ENCODE data around the gene FRMD4B.

Gene FRMD4B

GRCh38 chr3:69408542-69408941 lies 22.7 kb upstream of the FRMD4B start:
- no peak for DNase-seq (ENCODE audit: insufficient read length, low spot score)
- TF ChIP-seq POLR2A (IDR thresholded peaks at IDR 0.05; ENCODE audit: low read depth, low read length), result no peak
- no peak for TF ChIP-seq SPI1 (IDR thresholded peaks at IDR 0.05; ENCODE audit: low read depth, low read length)
- no peak for TF ChIP-seq POLR2AphosphoS5 (IDR thresholded peaks at IDR 0.05; ENCODE audit: low read depth, low read length)
- no peak for TF ChIP-seq PAX5 (IDR thresholded peaks at IDR 0.05; ENCODE audit: insufficient read depth, low read length, severe bottlenecking)
- no peak for TF ChIP-seq TAF1 (IDR thresholded peaks at IDR 0.05; ENCODE audit: low read depth, low read length)
- no peak for TF ChIP-seq POU2F2 (IDR thresholded peaks at IDR 0.05; ENCODE audit: low read depth, low read length)
- FAIRE-seq, result no peak

- DNase-seq (ENCODE audit: insufficient read length, low spot score) (no peak), FAIRE-seq (no peak)
- TF ChIP-seq PAX5 (IDR thresholded peaks at IDR 0.05; ENCODE audit: insufficient read depth, low read length, severe bottlenecking) (no peak), POLR2AphosphoS5 (IDR thresholded peaks at IDR 0.05; ENCODE audit: low read depth, low read length) (no peak), POLR2A (IDR thresholded peaks at IDR 0.05; ENCODE audit: low read depth, low read length) (no peak)
Observed at GRCh38 chr3:69407908-69408307, 22.0 kb upstream of the FRMD4B start.

GRCh38 chr3:69406163-69406562 lies 20.3 kb upstream of the FRMD4B start:
- DNase-seq (ENCODE audit: insufficient read length, low spot score), result no peak
- no peak for FAIRE-seq
- no peak for TF ChIP-seq SPI1 (IDR thresholded peaks at IDR 0.05; ENCODE audit: low read depth, low read length)
- TF ChIP-seq TAF1 (IDR thresholded peaks at IDR 0.05; ENCODE audit: low read depth, low read length), result no peak
- no peak for TF ChIP-seq PAX5 (IDR thresholded peaks at IDR 0.05; ENCODE audit: insufficient read depth, low read length, severe bottlenecking)
- no peak for TF ChIP-seq POU2F2 (IDR thresholded peaks at IDR 0.05; ENCODE audit: low read depth, low read length)
- TF ChIP-seq POLR2A (IDR thresholded peaks at IDR 0.05; ENCODE audit: low read depth, low read length), result no peak
- TF ChIP-seq POLR2AphosphoS5 (IDR thresholded peaks at IDR 0.05; ENCODE audit: low read depth, low read length), result no peak

GRCh38 chr3:69405067-69405466 lies 19.2 kb upstream of the FRMD4B start:
- FAIRE-seq (no peak), DNase-seq (ENCODE audit: insufficient read length, low spot score) (no peak)
- no peak for TF ChIP-seq POLR2AphosphoS5 (IDR thresholded peaks at IDR 0.05; ENCODE audit: low read depth, low read length)
- no peak for TF ChIP-seq POLR2A (IDR thresholded peaks at IDR 0.05; ENCODE audit: low read depth, low read length)
- no peak for TF ChIP-seq POU2F2 (IDR thresholded peaks at IDR 0.05; ENCODE audit: low read depth, low read length)
- TF ChIP-seq TAF1 (IDR thresholded peaks at IDR 0.05; ENCODE audit: low read depth, low read length), result no peak
- TF ChIP-seq PAX5 (IDR thresholded peaks at IDR 0.05; ENCODE audit: insufficient read depth, low read length, severe bottlenecking), result no peak
- no peak for TF ChIP-seq SPI1 (IDR thresholded peaks at IDR 0.05; ENCODE audit: low read depth, low read length)

GRCh38 chr3:69403454-69403853 lies 17.6 kb upstream of the FRMD4B start:
- no peak for DNase-seq (ENCODE audit: insufficient read length, low spot score)
- FAIRE-seq, result no peak
- TF ChIP-seq PAX5 (IDR thresholded peaks at IDR 0.05; ENCODE audit: insufficient read depth, low read length, severe bottlenecking) (no peak), POLR2A (IDR thresholded peaks at IDR 0.05; ENCODE audit: low read depth, low read length) (no peak), POLR2AphosphoS5 (IDR thresholded peaks at IDR 0.05; ENCODE audit: low read depth, low read length) (no peak), TAF1 (IDR thresholded peaks at IDR 0.05; ENCODE audit: low read depth, low read length) (no peak)

- FAIRE-seq (no peak), DNase-seq (ENCODE audit: insufficient read length, low spot score) (no peak)
- no peak for TF ChIP-seq SPI1 (IDR thresholded peaks at IDR 0.05; ENCODE audit: low read depth, low read length)
- TF ChIP-seq POLR2AphosphoS5 (IDR thresholded peaks at IDR 0.05; ENCODE audit: low read depth, low read length), result no peak
- no peak for TF ChIP-seq PAX5 (IDR thresholded peaks at IDR 0.05; ENCODE audit: insufficient read depth, low read length, severe bottlenecking)
Observed at GRCh38 chr3:69400683-69401082, 14.8 kb upstream of the FRMD4B start.

- no peak for TF ChIP-seq TAF1 (IDR thresholded peaks at IDR 0.05; ENCODE audit: low read depth, low read length)
- no peak for TF ChIP-seq PAX5 (IDR thresholded peaks at IDR 0.05; ENCODE audit: insufficient read depth, low read length, severe bottlenecking)
- TF ChIP-seq POLR2A (IDR thresholded peaks at IDR 0.05; ENCODE audit: low read depth, low read length), result no peak
- no peak for TF ChIP-seq SPI1 (IDR thresholded peaks at IDR 0.05; ENCODE audit: low read depth, low read length)
- no peak for TF ChIP-seq POU2F2 (IDR thresholded peaks at IDR 0.05; ENCODE audit: low read depth, low read length)
- no peak for TF ChIP-seq POLR2AphosphoS5 (IDR thresholded peaks at IDR 0.05; ENCODE audit: low read depth, low read length)
- DNase-seq (ENCODE audit: insufficient read length, low spot score) (no peak), FAIRE-seq (no peak)
Observed at GRCh38 chr3:69392850-69393249, 7.0 kb upstream of the FRMD4B start.

- DNase-seq (ENCODE audit: insufficient read length, low spot score) (no peak), FAIRE-seq (no peak)
- TF ChIP-seq TAF1 (IDR thresholded peaks at IDR 0.05; ENCODE audit: low read depth, low read length) (no peak), POLR2AphosphoS5 (IDR thresholded peaks at IDR 0.05; ENCODE audit: low read depth, low read length) (no peak), PAX5 (IDR thresholded peaks at IDR 0.05; ENCODE audit: insufficient read depth, low read length, severe bottlenecking) (no peak), POLR2A (IDR thresholded peaks at IDR 0.05; ENCODE audit: low read depth, low read length) (no peak)
Observed at GRCh38 chr3:69392415-69392814, 6.5 kb upstream of the FRMD4B start.

GRCh38 chr3:69391554-69391953 lies 5.7 kb upstream of the FRMD4B start:
- DNase-seq (ENCODE audit: insufficient read length, low spot score), result no peak
- no peak for FAIRE-seq
- TF ChIP-seq TAF1 (IDR thresholded peaks at IDR 0.05; ENCODE audit: low read depth, low read length), result no peak
- no peak for TF ChIP-seq POLR2AphosphoS5 (IDR thresholded peaks at IDR 0.05; ENCODE audit: low read depth, low read length)
- TF ChIP-seq POU2F2 (IDR thresholded peaks at IDR 0.05; ENCODE audit: low read depth, low read length), result no peak
- TF ChIP-seq PAX5 (IDR thresholded peaks at IDR 0.05; ENCODE audit: insufficient read depth, low read length, severe bottlenecking), result no peak
- TF ChIP-seq POLR2A (IDR thresholded peaks at IDR 0.05; ENCODE audit: low read depth, low read length), result no peak
- no peak for TF ChIP-seq SPI1 (IDR thresholded peaks at IDR 0.05; ENCODE audit: low read depth, low read length)

GRCh38 chr3:69390771-69391170 lies 4.9 kb upstream of the FRMD4B start:
- no peak for FAIRE-seq
- TF ChIP-seq POU2F2 (IDR thresholded peaks at IDR 0.05; ENCODE audit: low read depth, low read length) (no peak), POLR2A (IDR thresholded peaks at IDR 0.05; ENCODE audit: low read depth, low read length) (no peak), PAX5 (IDR thresholded peaks at IDR 0.05; ENCODE audit: insufficient read depth, low read length, severe bottlenecking) (no peak), TAF1 (IDR thresholded peaks at IDR 0.05; ENCODE audit: low read depth, low read length) (no peak), SPI1 (IDR thresholded peaks at IDR 0.05; ENCODE audit: low read depth, low read length) (no peak)
- no peak for DNase-seq (ENCODE audit: insufficient read length, low spot score)
